AG10803 (cell line): ENCODE data around the gene BGN.
A peak's percentile ranks its signal among the peaks of the same experiment; 100 is the strongest.

Source experiments
- DNase-seq: peaks from one replicate; pipeline ENCODE4 v3.0.0; 2010; ENCODE audit warnings: low read depth
- H3K4me3 ChIP-seq: 2 replicates; pipeline ENCODE4 v1.5.1; 2011; ENCODE audit warnings: mild to moderate bottlenecking, low read length, control low read depth
- CTCF ChIP-seq: conservative IDR thresholded peaks from 2 replicates; pipeline ENCODE4 v1.5.1; 2011; ENCODE audit warnings: mild to moderate bottlenecking, low read length, control low read depth, inconsistent platforms

The BGN gene

GRCh38 chrX:153494541-153495361 lies at the start of gene BGN:
Gene BGN (plus strand): TSS chrX:153494980. CDS start chrX:153504632, 9,652 bp downstream.
- TF ChIP-seq CTCF = peak; percentile 50
- H3K4me3 ChIP-seq = peak within 1 kb of the TSS; percentile 75
- DNase-seq = no peak

GRCh38 chrX:153445106-153445855 lies 49.5 kb upstream of the BGN start:
- no peak for DNase-seq
- TF ChIP-seq CTCF = no peak
- H3K4me3 ChIP-seq = no peak overlapping the region

- DNase-seq = no peak
- TF ChIP-seq CTCF = no peak
- H3K4me3 ChIP-seq = no peak within 1 kb of the TSS
Observed at GRCh38 chrX:153445856-153446635, 48.7 kb upstream of the BGN start, which contains the start of gene TREX2. Gene TREX2 (minus strand): TSS chrX:153446056. CDS start chrX:153445430, 626 bp downstream.

- H3K4me3 ChIP-seq = no peak overlapping the region
- no peak for DNase-seq
- TF ChIP-seq CTCF = no peak
Observed at GRCh38 chrX:153446636-153446936, 48.2 kb upstream of the BGN start.

GRCh38 chrX:153446950-153447580 lies 47.7 kb upstream of the BGN start:
- no peak overlapping the region for H3K4me3 ChIP-seq
- DNase-seq = no peak
- no peak for TF ChIP-seq CTCF

- no peak overlapping the region for H3K4me3 ChIP-seq
- TF ChIP-seq CTCF = no peak
- no peak for DNase-seq
Observed at GRCh38 chrX:153447581-153447960, 47.2 kb upstream of the BGN start.
